Thyroid gland (tissue), 4 donors: ENCODE results near the gene CIAO3. TPM values are rescaled to one million over a fixed set of nuclear protein-coding genes. Genes with fewer than 3 reads are reported as not detected.
A peak's percentile ranks its signal among the peaks of the same experiment; 100 is the strongest.

ENCODE experiments used
- DNase-seq, 2 donors: peaks; one replicate each; pipeline ENCODE4 v3.0.0-alpha.2; 2019
- H3K27ac ChIP-seq, 3 donors: fragments of 200-600 bp; sonication (generic); 1 replicate in 2 of 3; 2 replicates in 1 of 3; pipeline ENCODE4 v1.5.1; 2016 to 2019; ENCODE audit warnings: mild to moderate bottlenecking in 1 of 3, moderate library complexity in 1 of 3
- H3K27me3 ChIP-seq: fragments of 200-600 bp; sonication (generic); one replicate; pipeline ENCODE4 v1.5.1; 2019
- H3K36me3 ChIP-seq, 2 donors: fragments of 200-600 bp; sonication (generic); one replicate each; pipeline ENCODE4 v1.5.1; 2016 to 2019
- H3K4me1 ChIP-seq, 2 donors: fragments of 200-600 bp; sonication (generic); one replicate each; pipeline ENCODE4 v1.5.1; 2017 to 2019
- H3K4me3 ChIP-seq, 3 donors: fragments of 200-600 bp; sonication (generic); replicated peaks in 1 of 3; 1 replicate in 2 of 3; 2 replicates in 1 of 3; pipeline ENCODE4 v1.5.1; 2016; ENCODE audit warnings: mild to moderate bottlenecking in 1 of 3
- H3K9me3 ChIP-seq: fragments of 200-600 bp; sonication (generic); one replicate; pipeline ENCODE4 v1.5.1; 2017
- CTCF ChIP-seq, 6 experiments: fragments of 200-600 bp in 3 of 6; fragments of 450-650 bp in 3 of 6; sonication (generic) in 3 of 6; IDR thresholded peaks; one replicate each; pipeline ENCODE4 v1.5.1; 2016 to 2019; ENCODE audit warnings: antibody characterized with exemption in 6 of 6, mild to moderate bottlenecking in 2 of 6, inconsistent platforms in 1 of 6, moderate library complexity in 1 of 6
- POLR2A ChIP-seq, 2 donors: fragments of 450-650 bp; IDR thresholded peaks; one replicate each; pipeline ENCODE4 v1.6.1; 2017; ENCODE audit warnings: antibody characterized with exemption in 2 of 2, mild to moderate bottlenecking in 2 of 2, moderate library complexity in 1 of 2
- WGBS, 2 donors: methylation state at CpG; one replicate each; pipeline ENCODE4 v1.1.5; 2017; 5-methylcytosine and 5-hydroxymethylcytosine counted together
- intact Hi-C: fragments of 100-400 bp; cut with DNase I; formaldehyde crosslinking; loops from one replicate; pipeline ENCODE4 v1.15.1; 2023
- total RNA-seq, 4 donors: library from RNA; depleted of rRNA; stranded (reverse); fragments of >200 nt; gene quantifications; one replicate each; pipeline ENCODE4 v1.2.3, GENCODE V29; 2016

The CIAO3 gene
- total RNA-seq, 4 donors from 2014 or later, result 38.7 to 53.8 (median 44.6) TPM

GRCh38 chr16:740459-740763 is 386 bp downstream of the CIAO3 start:
- no peak for TF ChIP-seq POLR2A (IDR thresholded peaks at IDR 0.05)
- TF ChIP-seq CTCF (IDR thresholded peaks at IDR 0.05), result no peak
- Histone ChIP-seq H3K9me3 (no peaks in the 10 kb centered on the region), H3K27ac (peak overlapping the region in 2 of 3 donors; percentile 36 to 54), H3K4me1 (peaks cover 12 to 13% of the 10 kb centered on the region in 2 donors), H3K27me3 (no peaks in the 10 kb centered on the region), H3K36me3 (peaks cover 10 to 20% of the 10 kb centered on the region in 2 donors), H3K4me3 (peak overlapping the region; percentile 56 to 96 (median 72))
- no peak for DNase-seq
- intact Hi-C loops, result no loop called here
- WGBS, 2 donors, result no CpG with 5 or more reads among the region's 22 CpGs

- intact Hi-C loops, result no loop called here
- TF ChIP-seq CTCF (IDR thresholded peaks at IDR 0.05) (no peak), POLR2A (IDR thresholded peaks at IDR 0.05) (no peak)
- peaks cover 11 to 20% of the 10 kb centered on the region in 2 donors for H3K36me3 ChIP-seq
- H3K4me3 ChIP-seq, result peak overlapping the region; percentile 56 to 96 (median 72)
- H3K4me1 ChIP-seq, result peaks cover 12 to 13% of the 10 kb centered on the region in 2 donors
- H3K9me3 ChIP-seq, result no peaks in the 10 kb centered on the region
- 55 to 87% methylated on average over 13 to 26 of the region's 38 CpGs for WGBS, 2 donors
- no peaks in the 10 kb centered on the region for H3K27me3 ChIP-seq
- H3K27ac ChIP-seq, result peak overlapping the region in 1 of 3 donors; percentile 54
- DNase-seq, result no peak
Observed at GRCh38 chr16:739560-740458, 988 bp downstream of the CIAO3 start.

- TF ChIP-seq CTCF (IDR thresholded peaks at IDR 0.05) (no peak), POLR2A (IDR thresholded peaks at IDR 0.05) (no peak)
- WGBS, 2 donors, result 96 to 98% methylated on average over 8 to 25 of the region's 29 CpGs
- H3K4me3 ChIP-seq, result no peak overlapping the region
- no peaks in the 10 kb centered on the region for H3K27me3 ChIP-seq
- no peak overlapping the region for H3K27ac ChIP-seq
- peaks cover 12 to 13% of the 10 kb centered on the region in 2 donors for H3K4me1 ChIP-seq
- peaks cover 15 to 41% of the 10 kb centered on the region in 2 donors for H3K36me3 ChIP-seq
- DNase-seq, result no peak
- H3K9me3 ChIP-seq, result no peaks in the 10 kb centered on the region
- intact Hi-C loops, result no loop called here
Observed at GRCh38 chr16:736936-737481, 3.8 kb downstream of the CIAO3 start.

GRCh38 chr16:735982-736453 is 4.8 kb downstream of the CIAO3 start:
- 91 to 92% methylated on average over 13 of the region's 13 CpGs for whole genome bisulfite sequencing, 2 donors
- Histone ChIP-seq H3K27me3 (no peaks in the 10 kb centered on the region), H3K4me3 (no peak overlapping the region), H3K4me1 (peaks cover 8% of the 10 kb centered on the region in 2 donors), H3K36me3 (peaks cover 18 to 41% of the 10 kb centered on the region in 2 donors), H3K9me3 (no peaks in the 10 kb centered on the region), H3K27ac (no peak overlapping the region)
- no peak for DNase-seq
- TF ChIP-seq POLR2A (IDR thresholded peaks at IDR 0.05) (no peak), CTCF (IDR thresholded peaks at IDR 0.05) (no peak)
- intact Hi-C loops, result no loop called here
